Thyroid gland (tissue), 4 donors: ENCODE measurements around the gene CAMK1D.

Source experiments
- POLR2A ChIP-seq, 2 donors: fragments of 450-650 bp; IDR thresholded peaks; one replicate each; pipeline ENCODE4 v1.6.1; 2017; ENCODE audit warnings: antibody characterized with exemption in 2 of 2, mild to moderate bottlenecking in 2 of 2, moderate library complexity in 1 of 2
- TF ChIP-seq, protein P1 (sequence below), 6 experiments: fragments of 200-600 bp in 3 of 6; fragments of 450-650 bp in 3 of 6; sonication (generic) in 3 of 6; IDR thresholded peaks; one replicate each; pipeline ENCODE4 v1.5.1; 2016 to 2019; ENCODE audit warnings: antibody characterized with exemption in 6 of 6, mild to moderate bottlenecking in 2 of 6, inconsistent platforms in 1 of 6, moderate library complexity in 1 of 6

DNA sequence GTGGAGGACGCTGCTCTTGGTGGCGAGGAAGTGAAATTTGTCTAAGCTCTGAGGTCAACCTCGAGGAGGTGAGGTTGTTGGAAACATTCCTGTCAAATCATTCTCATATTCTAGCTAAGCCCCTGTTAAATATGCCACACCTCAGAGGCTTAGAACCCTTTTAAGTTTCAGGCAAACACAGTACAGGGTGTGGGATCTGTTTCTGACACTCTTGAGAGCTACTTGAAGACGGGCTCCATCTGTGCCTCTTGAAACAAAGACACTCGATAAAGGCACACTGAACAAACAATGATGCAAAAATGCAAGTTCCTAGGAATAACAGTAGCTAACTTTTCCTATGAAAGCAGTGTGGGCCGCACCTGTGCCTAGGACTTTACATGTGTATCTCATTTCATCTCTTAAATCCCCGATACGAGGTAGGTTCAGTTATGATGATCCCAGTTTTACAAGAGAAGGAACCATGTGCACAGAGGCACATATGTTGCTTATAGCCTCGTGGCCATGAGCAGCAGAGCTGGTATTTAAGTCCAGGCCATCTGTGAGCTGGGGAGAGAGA is 352.9 kb downstream of the CAMK1D start:
- TF ChIP-seq, protein P1, sequence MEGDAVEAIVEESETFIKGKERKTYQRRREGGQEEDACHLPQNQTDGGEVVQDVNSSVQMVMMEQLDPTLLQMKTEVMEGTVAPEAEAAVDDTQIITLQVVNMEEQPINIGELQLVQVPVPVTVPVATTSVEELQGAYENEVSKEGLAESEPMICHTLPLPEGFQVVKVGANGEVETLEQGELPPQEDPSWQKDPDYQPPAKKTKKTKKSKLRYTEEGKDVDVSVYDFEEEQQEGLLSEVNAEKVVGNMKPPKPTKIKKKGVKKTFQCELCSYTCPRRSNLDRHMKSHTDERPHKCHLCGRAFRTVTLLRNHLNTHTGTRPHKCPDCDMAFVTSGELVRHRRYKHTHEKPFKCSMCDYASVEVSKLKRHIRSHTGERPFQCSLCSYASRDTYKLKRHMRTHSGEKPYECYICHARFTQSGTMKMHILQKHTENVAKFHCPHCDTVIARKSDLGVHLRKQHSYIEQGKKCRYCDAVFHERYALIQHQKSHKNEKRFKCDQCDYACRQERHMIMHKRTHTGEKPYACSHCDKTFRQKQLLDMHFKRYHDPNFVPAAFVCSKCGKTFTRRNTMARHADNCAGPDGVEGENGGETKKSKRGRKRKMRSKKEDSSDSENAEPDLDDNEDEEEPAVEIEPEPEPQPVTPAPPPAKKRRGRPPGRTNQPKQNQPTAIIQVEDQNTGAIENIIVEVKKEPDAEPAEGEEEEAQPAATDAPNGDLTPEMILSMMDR (IDR thresholded peaks at IDR 0.05) = no peak
- TF ChIP-seq POLR2A (IDR thresholded peaks at IDR 0.05) = no peak
